Neural cell (in vitro differentiated cells): ENCODE results near the gene STK24.

Source experiments
- CTCF ChIP-seq: fragments of 450-650 bp; IDR thresholded peaks from 2 replicates; pipeline ENCODE4 v1.5.1; 2014; ENCODE audit warnings: antibody characterized with exemption, mild to moderate bottlenecking, moderate library complexity; ENCODE audit not compliant: poor library complexity, severe bottlenecking
- MXI1 ChIP-seq: fragments of 450-650 bp; conservative IDR thresholded peaks from 2 replicates; pipeline ENCODE4 v1.6.1; 2014; ENCODE audit warnings: antibody characterized with exemption, mild to moderate bottlenecking; ENCODE audit not compliant: poor library complexity, severe bottlenecking
- POLR2AphosphoS5 ChIP-seq: IDR thresholded peaks from 2 replicates; pipeline ENCODE4 v1.6.1; 2012
- REST ChIP-seq: IDR thresholded peaks from 2 replicates; pipeline ENCODE4 v1.6.1; 2012; ENCODE audit warnings: borderline replicate concordance
- SMC3 ChIP-seq: fragments of 450-650 bp; conservative IDR thresholded peaks from 2 replicates; pipeline ENCODE4 v1.6.1; 2014; ENCODE audit warnings: antibody characterized with exemption, mild to moderate bottlenecking, moderate library complexity; ENCODE audit not compliant: poor library complexity

GRCh38 chr13:98529171-98529570, 47.7 kb downstream of the STK24 start:
- no peak for TF ChIP-seq SMC3
- TF ChIP-seq CTCF, result no peak
- no peak for TF ChIP-seq REST
- no peak for TF ChIP-seq POLR2AphosphoS5
- no peak for TF ChIP-seq MXI1
